GM20431 (cell line): ENCODE data around the gene LPP.

ENCODE experiments used
- in situ Hi-C: fragments of 300-500 bp; cut with MseI, MboI; formaldehyde crosslinking; loops from one replicate; pipeline ENCODE4 v1.15.0; 2020; ENCODE audit warnings: low sequenced_read_pairs; ENCODE audit not compliant: unreplicated experiment

LPP gene

DNA sequence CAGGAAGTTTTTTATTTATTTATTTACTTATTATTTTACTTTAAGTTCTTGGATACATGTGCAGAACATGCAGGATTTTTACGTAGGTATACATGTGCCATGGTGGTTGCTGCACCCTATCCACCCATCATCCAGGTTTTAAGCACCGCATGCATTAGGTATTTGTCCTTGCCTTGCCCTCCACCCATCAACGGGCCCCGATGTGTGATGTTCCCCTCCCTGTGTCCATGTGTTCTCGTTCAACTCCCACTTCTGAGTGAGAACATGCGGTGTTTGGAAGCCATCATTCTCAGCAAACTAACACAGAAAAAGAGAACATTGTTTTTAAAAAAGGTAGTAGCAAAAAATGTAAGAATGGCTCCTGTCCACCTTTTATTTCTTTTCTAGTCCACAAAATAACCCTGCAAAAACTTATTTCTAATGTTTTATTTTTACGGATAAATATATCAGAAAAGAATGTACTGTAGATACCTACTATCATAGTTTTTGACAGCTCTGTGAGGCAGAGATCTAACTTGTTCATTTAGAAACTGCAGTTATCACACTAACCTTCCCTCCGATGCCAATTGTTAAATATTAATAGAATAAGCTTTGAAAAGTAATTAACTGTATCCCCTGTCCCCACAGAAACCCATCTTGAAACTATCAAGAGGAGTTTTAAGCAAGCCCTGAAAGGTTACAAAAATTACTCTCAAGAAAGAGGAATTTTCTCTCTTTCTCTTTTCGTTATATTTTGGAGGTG, 189.2 kb downstream of the LPP start:
- in situ Hi-C loops = no loop called here

DNA sequence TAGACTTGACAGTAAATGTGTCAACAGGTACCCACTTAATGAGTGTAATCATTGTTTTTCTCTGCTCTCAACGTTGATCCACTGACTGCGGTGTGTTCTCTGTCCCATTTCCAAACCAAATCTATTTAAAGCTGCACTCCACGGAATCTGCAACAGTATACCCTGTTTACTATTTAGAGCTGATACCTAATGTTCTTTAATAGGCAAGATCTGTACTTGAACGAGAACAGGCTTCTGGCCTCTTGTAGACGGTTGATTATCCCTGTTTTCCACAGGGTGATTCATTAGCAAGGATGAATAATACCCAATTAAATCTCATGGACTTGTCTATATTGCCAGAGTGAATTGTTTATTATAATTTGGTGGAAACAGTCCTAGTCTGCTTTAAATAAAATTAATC, 189.9 kb downstream of the LPP start:
- in situ Hi-C loops = no loop called here

DNA sequence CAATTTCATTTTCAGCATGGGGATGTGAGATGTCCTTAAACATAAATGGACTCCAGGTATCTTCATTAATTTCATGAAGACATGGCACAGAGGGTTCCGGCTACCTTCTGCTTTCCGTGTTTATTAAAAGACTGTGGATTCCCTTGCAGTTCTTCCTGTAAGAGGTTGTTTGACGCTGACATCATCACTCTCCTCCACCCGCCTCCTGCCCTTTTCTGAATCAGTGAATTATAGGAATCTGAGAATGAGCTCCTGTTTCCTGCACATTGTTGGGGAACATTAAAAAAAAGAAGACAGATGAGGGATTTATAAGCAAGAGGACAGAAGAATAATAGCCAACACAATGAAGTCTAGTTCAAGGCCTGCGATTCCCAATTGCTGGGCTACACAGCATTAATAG, 191.3 kb downstream of the LPP start:
- in situ Hi-C loops = no loop called here

DNA sequence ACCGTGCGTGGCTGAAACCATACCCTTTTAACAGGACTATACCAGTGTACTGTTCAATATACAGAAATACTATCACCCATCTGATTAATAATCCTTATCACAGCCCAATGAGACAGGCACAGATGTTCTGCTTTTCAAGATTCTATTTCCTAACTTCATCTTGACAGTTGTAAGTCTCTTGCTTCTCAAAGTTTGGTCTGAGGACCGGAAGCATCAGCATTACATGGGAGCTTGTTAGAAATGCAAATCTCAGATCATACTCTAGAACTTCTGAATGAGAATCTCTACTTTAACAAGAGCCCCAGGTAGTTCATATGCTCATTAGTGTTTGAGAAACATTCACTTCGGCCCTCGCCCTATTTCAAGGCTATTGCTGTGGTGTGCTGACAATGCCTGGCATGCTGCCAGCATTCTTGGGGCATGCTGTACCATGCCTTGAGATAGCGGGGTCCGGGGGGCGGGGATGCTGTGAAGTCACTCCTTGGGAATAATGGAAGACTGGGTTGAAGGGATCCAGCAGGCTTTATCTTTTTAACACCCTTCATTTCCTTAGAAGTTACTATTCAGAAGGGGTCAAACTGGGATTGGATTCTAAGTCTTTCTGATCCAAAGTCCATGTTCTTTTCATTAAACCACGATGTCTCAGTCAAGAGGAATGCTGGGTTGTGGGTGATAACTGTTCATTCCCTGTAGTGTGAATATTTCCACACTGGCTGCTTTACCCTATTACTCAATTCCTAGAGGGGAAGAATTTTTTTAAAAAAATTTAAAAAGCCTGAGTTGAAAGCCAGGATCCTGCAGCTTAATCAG, 194.7 kb downstream of the LPP start:
- in situ Hi-C loops = no loop called here

DNA sequence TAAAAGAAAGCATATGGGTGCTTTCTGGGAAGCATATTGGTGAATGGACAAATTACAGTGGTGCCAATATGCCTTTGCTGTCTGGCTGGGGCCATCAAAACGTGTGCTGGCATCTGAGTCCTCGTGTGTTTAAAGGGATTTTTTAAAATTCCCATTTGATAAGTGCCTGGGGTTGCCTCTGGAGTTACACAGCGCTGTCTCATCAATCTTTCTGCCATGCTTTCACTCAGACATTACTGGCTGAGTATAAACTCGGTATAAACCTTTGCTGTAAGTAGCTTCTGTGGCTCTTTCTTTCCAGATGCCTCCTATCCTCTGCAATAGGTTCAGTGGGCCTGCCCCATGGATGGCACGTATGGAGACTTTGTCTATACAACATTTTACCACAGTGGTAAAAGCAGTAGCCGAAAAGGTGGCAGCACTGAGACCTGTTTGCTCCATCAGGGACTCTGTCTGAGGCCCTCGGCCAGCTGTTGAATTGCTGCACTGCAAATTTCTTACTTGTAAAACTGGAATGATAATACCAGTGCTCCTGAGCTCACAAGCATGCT, 195.5 kb downstream of the LPP start:
- in situ Hi-C loops = no loop called here

DNA sequence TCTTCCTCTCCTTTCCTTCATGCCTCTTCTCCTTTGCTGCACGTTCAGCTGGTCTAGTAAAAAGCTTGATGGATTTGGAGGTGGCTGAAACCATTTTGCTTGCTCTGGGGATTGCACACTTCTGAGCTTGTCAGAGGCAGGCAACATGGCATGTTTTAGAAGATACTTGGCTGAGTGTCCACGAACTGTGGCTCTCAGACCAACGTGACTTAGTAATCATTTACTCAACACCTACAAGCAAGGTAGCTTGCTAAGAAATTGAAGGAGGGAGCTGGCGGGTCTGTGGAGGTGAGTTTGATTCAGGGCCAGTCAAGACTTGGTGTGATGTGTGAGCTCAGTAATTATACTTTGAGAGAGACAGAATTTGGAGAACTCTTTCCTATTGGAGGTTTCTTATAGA, 196.0 kb downstream of the LPP start:
- in situ Hi-C loops = no loop called here

DNA sequence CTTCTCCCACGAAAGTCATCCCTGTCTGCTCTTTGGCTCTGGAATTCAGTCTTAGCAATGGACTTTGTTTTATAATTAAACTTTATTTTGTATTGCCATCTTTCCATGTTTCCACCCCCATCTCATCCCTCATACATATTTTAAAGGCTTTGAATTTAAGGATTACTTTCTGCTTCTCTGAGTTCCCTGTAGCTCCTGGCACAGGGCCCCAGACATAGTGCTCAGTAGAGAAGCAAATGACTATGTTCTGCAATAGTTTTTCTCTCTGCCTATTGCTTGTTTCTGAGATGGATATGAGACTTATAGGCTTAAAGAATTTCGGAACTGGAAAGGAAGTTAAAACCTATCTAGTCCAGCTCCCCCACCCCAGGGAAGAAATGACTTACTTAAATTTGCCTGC, 197.0 kb downstream of the LPP start:
- in situ Hi-C loops = no loop called here

DNA sequence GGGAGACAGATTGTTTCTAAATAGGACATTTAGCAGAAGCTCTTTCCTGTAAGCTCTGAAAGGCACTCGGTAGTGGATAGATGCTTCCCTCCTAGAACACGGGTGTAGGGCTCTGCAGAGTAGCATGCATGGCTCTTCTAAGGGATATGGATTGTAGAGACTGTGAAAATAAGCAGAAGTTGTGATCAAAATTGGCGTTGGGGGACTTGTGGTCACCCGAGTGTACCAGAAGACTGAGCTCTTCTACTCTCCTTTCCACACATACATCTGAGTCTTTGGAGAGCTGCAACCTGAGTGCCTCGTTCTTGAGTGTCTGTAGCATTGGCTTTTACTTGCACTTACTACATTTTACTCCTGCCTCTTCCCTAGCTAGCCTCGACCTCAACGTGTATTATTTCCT, 197.7 kb downstream of the LPP start:
- in situ Hi-C loops = no loop called here

DNA sequence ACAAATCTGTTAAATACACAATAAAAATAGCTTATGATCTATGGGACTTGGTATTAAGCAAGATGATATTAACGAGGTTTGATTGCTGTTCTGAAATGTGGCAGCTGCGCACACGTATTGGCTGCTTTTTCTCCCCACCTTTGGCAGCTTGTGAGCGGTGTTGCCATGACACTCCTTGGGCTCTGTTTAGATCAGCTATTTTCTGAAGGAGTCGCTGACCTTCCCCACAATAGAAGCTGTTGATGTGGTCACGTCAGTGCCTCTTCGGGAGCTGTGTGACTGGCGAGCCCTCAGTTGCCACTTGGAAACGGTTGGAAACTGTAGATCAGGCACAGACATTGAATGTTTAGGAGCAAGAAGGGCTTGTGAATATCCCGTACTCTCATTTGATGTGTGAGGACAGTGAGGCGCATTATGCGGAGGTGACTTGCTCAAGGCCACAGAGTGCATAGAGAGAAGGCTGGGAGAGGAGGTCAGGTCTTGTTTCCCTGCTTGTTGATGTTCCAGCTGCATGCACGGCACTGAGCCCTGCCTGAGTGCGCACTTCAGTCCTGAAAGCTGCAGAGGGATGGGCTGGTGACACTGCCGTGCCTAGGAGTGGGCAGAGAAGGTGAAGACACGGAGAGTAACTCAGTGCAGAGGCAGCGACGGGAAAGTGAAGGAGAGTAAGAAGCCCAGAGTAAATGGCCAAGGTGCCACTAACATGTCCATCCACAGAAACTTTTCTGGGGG, 198.4 kb downstream of the LPP start:
- in situ Hi-C loops = no loop called here

DNA sequence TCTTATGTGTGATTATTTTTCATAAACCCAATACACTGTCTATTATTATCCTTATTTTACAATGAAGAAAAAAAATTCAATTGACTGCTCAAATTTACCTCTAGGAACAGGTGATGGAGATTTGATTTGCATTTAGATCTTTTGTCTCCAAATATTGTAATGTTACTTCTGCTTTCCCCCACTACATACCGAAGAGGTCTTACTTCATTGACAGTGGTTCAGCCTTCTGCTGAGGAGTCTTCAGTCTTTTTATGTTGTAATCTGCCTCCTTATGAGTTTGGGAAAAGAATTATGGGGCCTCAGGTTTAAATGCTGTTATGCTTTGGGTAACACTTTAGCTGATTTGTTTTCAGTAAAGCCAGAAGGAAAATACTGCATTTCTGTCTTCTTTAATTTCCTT, 199.5 kb downstream of the LPP start:
- in situ Hi-C loops = no loop called here

DNA sequence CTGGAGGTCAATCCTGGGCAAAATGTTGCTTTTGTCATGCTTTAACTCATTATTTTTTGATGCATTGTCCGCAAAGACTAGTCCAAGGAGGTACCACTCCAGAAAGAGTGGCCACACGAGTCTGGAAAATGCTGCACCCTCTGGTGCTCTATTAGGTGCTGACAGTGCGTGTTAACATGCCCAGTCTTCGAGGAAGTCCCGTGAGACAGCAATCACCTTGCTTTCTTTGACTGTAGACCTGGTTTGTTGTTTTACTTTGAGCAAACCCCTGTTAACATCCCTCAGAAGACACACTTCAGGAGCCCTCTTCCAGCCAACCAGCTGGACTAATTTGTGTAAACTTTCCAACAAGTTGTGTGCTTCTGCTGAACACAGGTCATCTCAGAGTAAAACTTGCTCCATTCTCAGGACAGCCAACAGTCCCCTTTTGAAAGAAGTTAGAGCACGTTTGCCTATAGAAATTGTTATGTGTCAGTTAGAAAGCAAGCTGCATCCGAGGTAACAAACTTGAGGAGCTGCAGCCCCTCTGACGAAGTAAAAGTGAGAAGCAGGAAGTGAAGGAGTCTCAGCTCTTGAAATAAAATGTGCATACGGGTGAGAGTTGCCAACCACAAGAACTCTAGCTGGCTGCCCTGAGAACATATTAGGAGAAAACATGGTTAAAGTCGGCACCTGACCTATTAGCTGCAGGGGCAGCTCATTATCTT, 205.0 kb downstream of the LPP start:
- in situ Hi-C loops = no loop called here

DNA sequence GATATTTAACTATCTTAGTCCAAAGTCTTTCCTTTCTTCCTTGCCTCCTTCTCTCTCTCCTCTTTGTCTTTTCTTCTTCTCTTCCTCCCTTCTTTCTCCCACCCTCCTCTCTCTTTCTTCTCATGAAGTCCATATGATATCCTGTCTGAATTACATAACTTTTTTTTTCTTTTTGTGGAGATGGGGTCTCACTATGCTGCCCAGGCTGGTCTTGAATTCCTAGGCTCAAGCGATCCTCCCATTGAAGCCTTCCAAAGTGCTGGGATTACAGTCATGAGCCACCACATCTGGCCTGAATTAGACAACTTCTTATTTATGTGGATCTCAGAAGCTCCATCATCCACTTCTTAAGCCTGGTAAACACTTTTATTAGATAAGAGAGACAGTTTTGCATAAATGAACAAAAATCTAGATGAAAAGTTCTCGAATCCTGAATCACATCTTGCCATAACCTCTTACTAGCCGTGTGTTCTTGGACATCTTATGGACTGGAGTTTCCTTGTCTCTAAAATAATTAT, 206.5 kb downstream of the LPP start:
- in situ Hi-C loops = no loop called here

DNA sequence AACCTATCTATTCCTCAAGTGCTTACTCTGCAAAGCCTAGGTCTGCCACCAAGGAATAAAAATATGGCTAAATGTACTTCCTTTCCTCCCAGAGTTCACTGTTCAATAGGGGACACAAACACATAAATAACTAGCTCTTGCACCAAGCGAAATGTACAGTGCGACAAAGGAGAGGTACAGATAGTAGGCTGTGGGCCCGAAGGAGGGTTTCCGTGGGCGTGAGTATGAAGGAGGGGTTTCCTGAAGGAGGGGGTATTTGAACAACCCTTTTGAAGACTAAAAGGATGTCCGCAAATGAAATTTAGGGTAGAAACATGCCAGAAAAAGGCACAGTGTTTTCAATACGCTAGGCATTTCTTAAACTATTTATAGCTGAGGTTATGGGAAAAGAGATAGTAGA, 207.9 kb downstream of the LPP start:
- in situ Hi-C loops = no loop called here

DNA sequence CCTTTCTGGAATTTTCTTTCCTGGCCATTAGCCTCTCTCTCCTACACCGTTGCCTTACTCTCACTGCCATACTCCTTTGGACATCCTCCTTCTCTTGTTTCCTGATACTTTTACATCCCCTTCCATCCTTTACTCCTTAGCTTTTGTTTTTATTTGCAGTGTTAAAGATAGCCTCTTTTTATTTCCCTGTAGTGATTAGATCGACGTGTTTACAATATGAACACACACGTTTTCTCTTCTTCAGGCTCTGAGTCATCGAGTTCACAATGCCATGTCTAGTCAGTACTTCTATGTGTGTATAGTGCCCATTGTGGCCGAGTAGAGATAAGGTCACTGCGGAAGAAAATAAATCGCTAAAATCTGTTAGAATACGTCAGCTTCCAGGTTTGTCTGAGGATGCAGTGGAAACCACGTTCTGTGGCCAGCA, 208.5 kb downstream of the LPP start:
- in situ Hi-C loops = no loop called here

DNA sequence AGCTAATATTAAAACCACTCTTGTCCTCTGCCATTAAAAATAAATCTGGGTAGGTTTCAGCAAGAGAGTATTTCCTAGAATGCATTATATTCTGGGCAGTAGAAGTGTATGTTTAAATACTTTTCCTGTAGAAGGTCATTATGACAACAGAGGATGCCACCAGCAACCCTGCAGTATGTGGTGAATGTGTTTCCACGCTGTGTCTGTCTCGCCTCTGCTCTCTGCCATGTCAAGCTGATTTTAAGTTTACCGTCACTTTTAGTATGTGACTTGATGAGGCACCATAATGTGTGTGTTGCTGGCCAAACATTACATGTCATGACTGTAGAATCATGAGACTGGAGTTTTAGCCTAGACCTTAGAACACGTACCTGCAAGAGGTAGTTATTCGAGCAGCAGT, 211.2 kb downstream of the LPP start:
- in situ Hi-C loops = no loop called here

DNA sequence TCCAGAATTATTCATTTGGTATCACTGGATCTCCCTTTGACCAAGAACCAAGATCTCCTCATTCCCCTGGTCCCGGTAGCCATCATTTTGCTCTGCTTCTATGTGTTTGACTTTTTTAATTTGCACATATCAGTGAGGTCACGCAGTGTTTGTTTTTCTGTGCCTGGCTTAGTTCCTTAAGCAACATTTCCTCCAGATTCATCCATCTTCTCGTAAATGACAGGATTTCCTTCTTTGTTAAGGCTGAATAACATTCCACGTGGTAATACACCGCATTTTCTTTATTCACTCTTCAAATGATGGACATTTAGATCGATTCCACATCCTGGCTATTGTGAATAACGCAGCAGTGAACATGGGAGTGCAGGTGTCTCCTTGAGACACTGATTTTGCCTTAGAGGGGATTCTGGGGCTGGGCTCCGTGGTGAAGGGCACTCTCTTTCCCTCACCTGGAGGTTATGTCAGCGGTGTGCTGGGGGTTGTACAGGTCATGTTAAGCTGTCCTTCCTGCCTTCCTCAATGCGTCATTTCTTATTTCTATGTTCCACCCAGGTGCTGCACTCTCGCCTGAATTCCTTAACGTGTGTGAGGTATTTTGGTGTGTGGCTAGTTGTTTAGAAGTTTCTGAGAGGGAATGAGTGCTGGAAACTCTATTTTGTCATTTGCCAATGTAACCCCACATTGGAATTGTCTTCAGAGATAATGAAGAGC, 212.2 kb downstream of the LPP start:
- in situ Hi-C loops = no loop called here

DNA sequence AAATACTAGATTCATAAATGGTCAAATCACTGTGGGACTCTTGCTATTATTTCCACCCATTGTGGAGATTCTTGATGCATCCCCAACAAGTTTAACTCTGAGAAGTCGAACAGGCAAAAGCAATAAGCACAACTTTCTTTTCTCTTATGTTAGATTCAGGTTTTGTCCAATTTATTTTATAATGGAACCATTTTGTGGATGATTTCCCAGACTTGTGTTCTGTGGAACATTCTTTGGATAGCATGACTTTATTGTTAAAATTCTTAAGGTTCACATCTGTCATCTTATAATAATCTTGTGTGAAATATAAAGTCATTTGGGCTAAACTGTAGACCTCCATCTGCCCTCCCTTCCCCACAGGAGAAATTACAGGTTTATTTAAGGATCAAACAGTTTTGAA, 213.7 kb downstream of the LPP start:
- in situ Hi-C loops = no loop called here

DNA sequence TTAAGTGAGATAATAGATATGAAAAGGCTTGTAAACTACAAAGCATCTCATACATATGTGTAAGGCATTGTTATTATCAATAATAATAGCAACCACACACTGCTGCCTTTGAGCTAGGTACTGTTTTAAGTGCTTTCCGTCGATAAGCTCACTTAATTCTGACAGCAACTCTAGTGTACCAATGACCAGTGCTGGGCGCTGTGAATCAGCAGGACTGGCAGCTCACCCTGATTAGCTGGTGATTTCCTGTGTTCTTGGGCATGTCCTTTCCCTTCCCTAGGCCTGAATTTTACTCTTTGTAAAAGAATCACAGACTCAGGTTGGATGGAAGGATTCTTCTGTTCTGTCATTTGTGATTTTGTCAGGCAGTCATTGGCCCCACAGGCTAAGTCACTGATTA, 215.6 kb downstream of the LPP start:
- in situ Hi-C loops = no loop called here

DNA sequence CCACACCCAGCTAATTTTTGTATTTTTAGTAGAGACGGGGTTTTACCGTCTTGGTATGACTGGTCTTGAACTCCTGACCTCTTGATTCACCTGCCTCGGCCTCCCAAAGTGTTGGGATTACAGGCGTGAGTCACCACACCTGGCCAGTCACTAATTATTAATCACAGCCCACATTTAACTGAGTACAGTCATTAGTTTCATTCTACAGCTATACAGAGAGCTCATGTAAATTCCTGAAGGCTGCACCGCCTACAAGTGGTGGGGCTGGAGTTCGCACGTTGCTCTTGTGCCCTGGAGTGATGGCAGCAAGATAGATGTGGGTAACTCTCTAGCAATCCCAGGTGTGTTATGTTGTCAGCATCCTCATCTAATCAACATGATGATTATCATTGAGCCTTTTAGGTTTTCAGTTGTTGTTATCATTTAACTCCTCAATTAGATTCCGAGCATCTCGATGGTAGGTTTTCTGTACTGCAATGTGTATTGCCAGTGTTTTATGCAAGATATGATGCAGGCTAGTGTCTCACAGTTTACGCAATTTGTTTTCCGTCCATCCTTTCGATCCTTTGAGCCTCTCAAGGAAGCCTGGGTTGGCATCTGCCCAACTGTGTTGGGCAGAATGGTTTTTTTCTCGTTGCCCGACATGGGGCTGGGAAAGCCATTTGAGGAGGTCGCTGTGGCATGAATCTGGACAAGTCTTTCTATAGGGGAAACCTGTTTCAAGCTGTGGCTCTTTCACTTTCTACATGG, 216.3 kb downstream of the LPP start:
- in situ Hi-C loops = no loop called here
